Activated naive CD4-positive, alpha-beta T cell treated with anti-CD3 and anti-CD28 coated beads for 36 hours (primary cell): ENCODE data around the gene RPS19BP1. TPM values are rescaled to one million over a fixed set of nuclear protein-coding genes. Genes with fewer than 3 reads are reported as not detected.
"Not testable (repeated sequence)": the region's sequence is repeated elsewhere in the genome, so short reads cannot be mapped to it uniquely, and the experiment has no call there.

Experiments
- CTCF ChIA-PET: fragments of 350-600 bp; sonication (Branson Sonifier 250); formaldehyde crosslinking; loops from one replicate; lab custom pipeline; 2021; ENCODE audit warnings: antibody characterized with exemption; lab: Charles Lee
- DNase-seq: peaks from one replicate; pipeline ENCODE4 v3.0.0-alpha.2; 2020
- H3K27ac Mint-ChIP-seq: one replicate; pipeline ENCODE4 v1.8.0; 2021; ENCODE audit warnings: mild to moderate bottlenecking, mixed read lengths
- H3K27me3 Mint-ChIP-seq: one replicate; pipeline ENCODE4 v1.8.0; 2021; ENCODE audit warnings: low read depth, mixed read lengths
- H3K36me3 Mint-ChIP-seq: one replicate; pipeline ENCODE4 v1.8.0; 2021; ENCODE audit warnings: low read depth, mixed read lengths
- H3K4me1 Mint-ChIP-seq: one replicate; pipeline ENCODE4 v1.8.0; 2021; ENCODE audit warnings: low read depth, mixed read lengths
- H3K4me3 Mint-ChIP-seq: one replicate; pipeline ENCODE4 v1.8.0; 2021; ENCODE audit warnings: mild to moderate bottlenecking, moderate library complexity, mixed read lengths
- H3K9me3 Mint-ChIP-seq: one replicate; pipeline ENCODE4 v1.8.0; 2021; ENCODE audit warnings: mixed read lengths
- intact Hi-C: fragments of 100-400 bp; cut with micrococcal nuclease; formaldehyde crosslinking; loops from one replicate; pipeline ENCODE4 v1.15.1; 2023
- total RNA-seq, 2 experiments: library from RNA; stranded (reverse); gene quantifications; one replicate each; pipeline ENCODE4 v1.2.3, GENCODE V29; 2021

The RPS19BP1 gene
- total RNA-seq, 2 experiments from 2014 or later = 52.0 to 56.2 TPM

- no peak for DNase-seq
- Mint-ChIP-seq H3K4me3 (no peak overlapping the region), H3K27ac (peak overlapping the region; percentile 92), H3K9me3 (no peaks in the 10 kb centered on the region), H3K36me3 (peaks cover 58% of the 10 kb centered on the region), H3K4me1 (peaks cover 81% of the 10 kb centered on the region), H3K27me3 (no peaks in the 10 kb centered on the region)
- CTCF ChIA-PET = interaction anchor here (11.1 kb wide), 1 partner anchor 31 kb away, joined by 208 read pairs; no protein-coding TSS in a partner anchor
- intact Hi-C loops = no loop called here
Measured at GRCh38 chr22:39525658-39525975, 6.9 kb downstream of the RPS19BP1 start.

- intact Hi-C loops = loop anchor here (5.0 kb wide), 1 partner anchor 653 kb away; the partner anchor contains the start of gene CBX6
- CTCF ChIA-PET = interaction anchor here (2.0 to 11.1 kb wide), 2 partner anchors 11 to 31 kb away, joined by 9 to 208 read pairs; no protein-coding TSS in a partner anchor
- peaks cover 2% of the 10 kb centered on the region for H3K27me3 Mint-ChIP-seq
- no peaks in the 10 kb centered on the region for H3K9me3 Mint-ChIP-seq
- peak overlapping the region; percentile 92 for H3K27ac Mint-ChIP-seq
- peak overlapping the region; percentile 34 for H3K4me3 Mint-ChIP-seq
- peaks cover 57% of the 10 kb centered on the region for H3K36me3 Mint-ChIP-seq
- H3K4me1 Mint-ChIP-seq = peaks cover 75% of the 10 kb centered on the region
- DNase-seq = no peak
Measured at GRCh38 chr22:39524753-39525657, 7.5 kb downstream of the RPS19BP1 start.

GRCh38 chr22:39524089-39524752 is 8.3 kb downstream of the RPS19BP1 start:
- peaks cover 2% of the 10 kb centered on the region for H3K27me3 Mint-ChIP-seq
- intact Hi-C loops = loop anchor here (5.0 kb wide), 1 partner anchor 652 kb away; the partner anchor contains the start of gene CBX6
- no peak for DNase-seq
- H3K36me3 Mint-ChIP-seq = peaks cover 54% of the 10 kb centered on the region
- no peaks in the 10 kb centered on the region for H3K9me3 Mint-ChIP-seq
- H3K4me3 Mint-ChIP-seq = peak overlapping the region; percentile 34
- CTCF ChIA-PET = interaction anchor here (2.0 to 11.1 kb wide), 2 partner anchors 10 to 30 kb away, joined by 9 to 208 read pairs; no protein-coding TSS in a partner anchor
- H3K27ac Mint-ChIP-seq = peak overlapping the region; percentile 92
- H3K4me1 Mint-ChIP-seq = peaks cover 68% of the 10 kb centered on the region

GRCh38 chr22:39522567-39523300 is 9.8 kb downstream of the RPS19BP1 start:
- Mint-ChIP-seq H3K36me3 (peaks cover 49% of the 10 kb centered on the region), H3K27ac (peak overlapping the region; percentile 95), H3K4me3 (peak overlapping the region; percentile 83), H3K27me3 (peaks cover 2% of the 10 kb centered on the region), H3K4me1 (peaks cover 63% of the 10 kb centered on the region), H3K9me3 (no peaks in the 10 kb centered on the region)
- intact Hi-C loops = loop anchor here (5.0 kb wide), 1 partner anchor 650 kb away; the partner anchor contains the start of gene CBX6
- DNase-seq = peak; percentile 52
- CTCF ChIA-PET = interaction anchor here (0.5 to 11.1 kb wide), 5 partner anchors 8 to 502 kb away, joined by 3 to 208 read pairs (median 4); partner anchors contain the start of gene MIEF1

GRCh38 chr22:39522091-39522490 is 10.5 kb downstream of the RPS19BP1 start:
- H3K36me3 Mint-ChIP-seq = peaks cover 47% of the 10 kb centered on the region
- CTCF ChIA-PET = interaction anchor here (0.5 to 11.1 kb wide), 3 partner anchors 20 to 349 kb away, joined by 3 to 208 read pairs (median 4); partner anchors contain the start of gene MIEF1
- H3K4me1 Mint-ChIP-seq = peaks cover 62% of the 10 kb centered on the region
- not testable (repeated sequence) for DNase-seq, H3K27me3 Mint-ChIP-seq, H3K9me3 Mint-ChIP-seq
- H3K27ac Mint-ChIP-seq = peak overlapping the region; percentile 95
- intact Hi-C loops = loop anchor here (5.0 kb wide), 1 partner anchor 650 kb away; the partner anchor contains the start of gene CBX6
- peak overlapping the region; percentile 83 for H3K4me3 Mint-ChIP-seq

GRCh38 chr22:39521106-39521885 is 11.3 kb downstream of the RPS19BP1 start:
- peaks cover 47% of the 10 kb centered on the region for H3K36me3 Mint-ChIP-seq
- H3K9me3 Mint-ChIP-seq, DNase-seq, H3K27me3 Mint-ChIP-seq: not testable (repeated sequence)
- intact Hi-C loops = loop anchor here (2.0 to 5.0 kb wide), 4 partner anchors 132 to 649 kb away; partner anchors contain the start of gene CBX6
- peaks cover 64% of the 10 kb centered on the region for H3K4me1 Mint-ChIP-seq
- peak overlapping the region; percentile 95 for H3K27ac Mint-ChIP-seq
- CTCF ChIA-PET = interaction anchor here (2.1 kb wide), 1 partner anchor 8 kb away, joined by 11 read pairs; no protein-coding TSS in a partner anchor
- peak overlapping the region; percentile 83 for H3K4me3 Mint-ChIP-seq

- H3K4me1 Mint-ChIP-seq = peaks cover 64% of the 10 kb centered on the region
- H3K27ac Mint-ChIP-seq = peak within 1 kb of the TSS; percentile 95
- intact Hi-C loops = loop anchor here (1.0 to 5.0 kb wide), 10 partner anchors 12 to 815 kb away; partner anchors contain the start of genes CBX6, GTPBP1, MIEF1 and RPL3
- CTCF ChIA-PET = interaction anchor here (0.6 to 2.1 kb wide), 3 partner anchors 8 to 22 kb away, joined by 3 to 11 read pairs (median 5); no protein-coding TSS in a partner anchor
- H3K36me3 Mint-ChIP-seq = peaks cover 50% of the 10 kb centered on the region
- no peaks in the 10 kb centered on the region for H3K9me3 Mint-ChIP-seq
- H3K27me3 Mint-ChIP-seq = peaks cover 2% of the 10 kb centered on the region
- peak within 1 kb of the TSS; percentile 83 for H3K4me3 Mint-ChIP-seq
- peak; percentile 98 for DNase-seq
Measured at GRCh38 chr22:39520226-39521105, 12.1 kb downstream of the RPS19BP1 start, which contains the start of gene ATF4. Gene ATF4 (plus strand): TSS chr22:39520562. CDS start chr22:39521446, 884 bp downstream.

GRCh38 chr22:39519681-39520225 is 12.8 kb downstream of the RPS19BP1 start:
- DNase-seq = peak; percentile 64
- H3K9me3 Mint-ChIP-seq = no peaks in the 10 kb centered on the region
- CTCF ChIA-PET = interaction anchor here (0.6 to 2.1 kb wide), 3 partner anchors 9 to 21 kb away, joined by 3 to 11 read pairs (median 5); no protein-coding TSS in a partner anchor
- intact Hi-C loops = loop anchor here (1.0 to 5.0 kb wide), 10 partner anchors 13 to 814 kb away; partner anchors contain the start of genes CBX6, GTPBP1, MIEF1 and RPL3
- H3K4me1 Mint-ChIP-seq = peaks cover 64% of the 10 kb centered on the region
- H3K27ac Mint-ChIP-seq = peak overlapping the region; percentile 95
- peaks cover 47% of the 10 kb centered on the region for H3K36me3 Mint-ChIP-seq
- H3K27me3 Mint-ChIP-seq = peaks cover 2% of the 10 kb centered on the region
- H3K4me3 Mint-ChIP-seq = peak overlapping the region; percentile 83

- H3K27me3 Mint-ChIP-seq = peaks cover 2% of the 10 kb centered on the region
- no peaks in the 10 kb centered on the region for H3K9me3 Mint-ChIP-seq
- CTCF ChIA-PET = interaction anchor here (0.6 to 5.6 kb wide), 4 partner anchors 10 to 492 kb away, joined by 3 to 44 read pairs (median 8); no protein-coding TSS in a partner anchor
- H3K27ac Mint-ChIP-seq = peak overlapping the region; percentile 95
- intact Hi-C loops = no loop called here
- H3K4me3 Mint-ChIP-seq = peak overlapping the region; percentile 83
- H3K4me1 Mint-ChIP-seq = peaks cover 63% of the 10 kb centered on the region
- peaks cover 50% of the 10 kb centered on the region for H3K36me3 Mint-ChIP-seq
- DNase-seq = no peak
Measured at GRCh38 chr22:39518996-39519680, 13.4 kb downstream of the RPS19BP1 start.
